GM21423 (cell line): ENCODE data around the gene ZNF565.
A peak's percentile ranks its signal among the peaks of the same experiment; 100 is the strongest.
"Not testable (repeated sequence)": the region's sequence is repeated elsewhere in the genome, so short reads cannot be mapped to it uniquely, and the experiment has no call there.

Experiments used
- ATAC-seq: cut with Tn5 transposase; IDR thresholded peaks from one replicate; pipeline ENCODE4 v1.9.1; 2021; ENCODE audit warnings: mild to moderate bottlenecking, moderate library complexity; ENCODE audit not compliant: unreplicated experiment

The ZNF565 gene

GRCh38 chr19:36152019-36152351 is 62.5 kb downstream of the ZNF565 start:
- ATAC-seq, result no peak

- ATAC-seq, result no peak
Measured at GRCh38 chr19:36151144-36152018, 63.1 kb downstream of the ZNF565 start.

GRCh38 chr19:36150586-36150985 is 63.9 kb downstream of the ZNF565 start:
- ATAC-seq, result no peak

- no peak for ATAC-seq
Measured at GRCh38 chr19:36149673-36150406, 64.6 kb downstream of the ZNF565 start.

GRCh38 chr19:36144624-36145023 is 69.8 kb downstream of the ZNF565 start:
- no peak for ATAC-seq

GRCh38 chr19:36142496-36142895 is 72.0 kb downstream of the ZNF565 start:
- ATAC-seq, result no peak

GRCh38 chr19:36142046-36142445 is 72.4 kb downstream of the ZNF565 start:
- ATAC-seq, result no peak

GRCh38 chr19:36141039-36141927 is 73.2 kb downstream of the ZNF565 start:
- peak; percentile 47 for ATAC-seq

GRCh38 chr19:36140304-36141038 is 74.0 kb downstream of the ZNF565 start:
- ATAC-seq, result peak; percentile 12

- ATAC-seq, result peak; percentile 80
Measured at GRCh38 chr19:36139473-36140303, 74.8 kb downstream of the ZNF565 start, which contains the start of gene CAPNS1. Gene CAPNS1 (plus strand): TSS chr19:36140066. CDS start chr19:36141012, 946 bp downstream.

GRCh38 chr19:36139120-36139472 is 75.4 kb downstream of the ZNF565 start:
- no peak for ATAC-seq

GRCh38 chr19:36136964-36137686 is 77.3 kb downstream of the ZNF565 start:
- ATAC-seq, result no peak

- not testable (repeated sequence) for ATAC-seq
Measured at GRCh38 chr19:36134867-36135266, 79.6 kb downstream of the ZNF565 start.
